ENCODE measurements around the gene COL9A3.

DNA sequence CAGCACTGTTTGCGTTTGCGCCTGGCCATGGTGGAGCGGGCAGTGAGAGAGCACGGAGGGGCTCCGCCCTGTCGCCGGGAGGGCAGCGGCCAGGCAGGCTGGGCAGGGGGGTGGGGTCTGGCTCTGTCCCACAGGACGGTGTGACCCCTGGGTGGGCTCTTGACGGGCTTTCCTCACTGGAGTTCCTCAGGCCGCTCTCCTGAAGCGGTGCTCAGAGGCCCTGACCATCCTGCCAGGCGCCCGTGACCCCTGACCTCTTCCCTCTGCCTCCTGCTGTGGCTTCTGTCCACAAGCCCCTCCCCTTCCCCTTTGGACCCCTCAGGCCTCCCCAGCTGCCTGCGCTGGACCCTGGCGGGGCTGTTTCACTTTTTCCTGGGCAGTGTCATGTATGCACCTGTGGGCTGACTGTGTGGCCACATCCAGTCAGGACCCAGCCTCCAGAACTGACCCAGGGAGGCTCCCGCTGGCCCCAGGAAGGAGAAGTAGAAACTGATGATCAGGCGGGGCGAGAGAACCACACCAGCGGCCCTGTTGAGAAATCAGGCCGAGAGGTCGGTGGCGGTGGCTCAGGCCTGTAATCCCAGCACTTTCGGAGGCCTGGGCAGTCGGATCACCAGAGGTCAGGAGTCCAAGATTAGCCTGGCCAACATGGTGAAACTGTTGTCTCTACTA lies 11.0 kb upstream of the COL9A3 start:
- TF ChIP-seq POLR2A (IDR thresholded peaks at IDR 0.05): no peak
- TF ChIP-seq, protein P1, sequence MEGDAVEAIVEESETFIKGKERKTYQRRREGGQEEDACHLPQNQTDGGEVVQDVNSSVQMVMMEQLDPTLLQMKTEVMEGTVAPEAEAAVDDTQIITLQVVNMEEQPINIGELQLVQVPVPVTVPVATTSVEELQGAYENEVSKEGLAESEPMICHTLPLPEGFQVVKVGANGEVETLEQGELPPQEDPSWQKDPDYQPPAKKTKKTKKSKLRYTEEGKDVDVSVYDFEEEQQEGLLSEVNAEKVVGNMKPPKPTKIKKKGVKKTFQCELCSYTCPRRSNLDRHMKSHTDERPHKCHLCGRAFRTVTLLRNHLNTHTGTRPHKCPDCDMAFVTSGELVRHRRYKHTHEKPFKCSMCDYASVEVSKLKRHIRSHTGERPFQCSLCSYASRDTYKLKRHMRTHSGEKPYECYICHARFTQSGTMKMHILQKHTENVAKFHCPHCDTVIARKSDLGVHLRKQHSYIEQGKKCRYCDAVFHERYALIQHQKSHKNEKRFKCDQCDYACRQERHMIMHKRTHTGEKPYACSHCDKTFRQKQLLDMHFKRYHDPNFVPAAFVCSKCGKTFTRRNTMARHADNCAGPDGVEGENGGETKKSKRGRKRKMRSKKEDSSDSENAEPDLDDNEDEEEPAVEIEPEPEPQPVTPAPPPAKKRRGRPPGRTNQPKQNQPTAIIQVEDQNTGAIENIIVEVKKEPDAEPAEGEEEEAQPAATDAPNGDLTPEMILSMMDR (IDR thresholded peaks at IDR 0.05): no peak
- TF ChIP-seq POLR2AphosphoS5 (IDR thresholded peaks at IDR 0.05): no peak
- no peak for TF ChIP-seq EP300 (IDR thresholded peaks at IDR 0.05)
